ENCODE results near the gene TXNRD2.

TXNRD2 gene

DNA sequence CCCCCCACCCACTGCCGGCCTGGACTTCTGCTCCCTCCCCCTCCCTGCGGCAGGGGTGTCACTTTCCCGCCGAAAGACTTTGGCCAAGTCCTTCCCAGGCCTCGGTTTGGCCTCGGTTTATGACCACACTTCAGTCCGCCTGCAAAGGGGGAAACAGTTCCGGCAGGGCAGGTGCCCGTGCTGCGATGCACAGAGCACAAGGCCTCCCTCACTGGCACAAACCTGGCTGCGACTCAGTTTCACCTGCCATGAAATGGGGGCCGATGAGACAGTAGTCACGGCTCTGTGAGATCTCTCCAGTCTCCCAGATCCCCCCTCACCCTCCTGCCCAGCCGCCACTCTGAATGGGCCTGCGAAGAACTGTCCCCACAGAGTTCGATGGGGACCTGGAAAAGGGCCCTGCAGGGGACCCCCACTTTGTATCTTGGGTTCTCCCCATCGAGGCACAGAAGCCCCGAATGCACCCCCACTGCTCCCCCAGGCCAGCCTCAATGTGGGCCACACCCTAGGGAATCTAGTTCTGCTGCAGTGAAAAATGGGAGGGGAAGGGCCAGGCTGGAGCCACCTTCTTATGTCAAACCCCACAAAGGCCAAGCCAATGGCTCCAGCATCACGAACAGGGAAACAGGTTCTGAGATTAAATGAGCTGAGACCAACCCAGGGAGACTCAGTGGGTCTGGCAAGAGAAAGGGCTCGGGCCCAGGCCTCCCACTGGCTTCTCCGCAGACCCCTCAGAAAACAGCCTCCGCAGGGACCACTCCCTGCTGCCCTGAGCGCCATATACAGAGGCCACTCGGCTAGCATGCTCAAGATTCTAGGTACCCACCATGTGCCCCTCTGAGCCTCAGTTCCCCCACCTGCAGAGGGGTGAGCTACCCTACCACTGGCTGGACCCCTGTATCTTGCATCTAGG, 46.0 kb upstream of the TXNRD2 start:
- no peak for TF ChIP-seq SUZ12 (IDR thresholded peaks at IDR 0.05; ENCODE audit: extremely low read depth, insufficient read depth, insufficient read length)
- no peak for TF ChIP-seq ZNF274 (IDR thresholded peaks at IDR 0.05; ENCODE audit: low read depth, low read length)
- TF ChIP-seq YY1 (IDR thresholded peaks at IDR 0.05; ENCODE audit: insufficient read depth, insufficient read length) = no peak
- Histone ChIP-seq H3K9ac (ENCODE audit: insufficient read length, low read depth) (no peak overlapping the region), H3K4me1 (ENCODE audit: insufficient read depth, insufficient read length) (peaks cover 14% of the 10 kb centered on the region), H3K4me3 (ENCODE audit: insufficient read length, low read depth) (no peak overlapping the region), H3K27me3 (ENCODE audit: insufficient read depth, insufficient read length) (no peaks in the 10 kb centered on the region), H3K9me3 (ENCODE audit: insufficient read depth, low read length) (no peaks in the 10 kb centered on the region), H3K36me3 (ENCODE audit: insufficient read depth, insufficient read length, low read length) (no peaks in the 10 kb centered on the region)
- no peak for DNase-seq (ENCODE audit: low read depth, low spot score)

DNA sequence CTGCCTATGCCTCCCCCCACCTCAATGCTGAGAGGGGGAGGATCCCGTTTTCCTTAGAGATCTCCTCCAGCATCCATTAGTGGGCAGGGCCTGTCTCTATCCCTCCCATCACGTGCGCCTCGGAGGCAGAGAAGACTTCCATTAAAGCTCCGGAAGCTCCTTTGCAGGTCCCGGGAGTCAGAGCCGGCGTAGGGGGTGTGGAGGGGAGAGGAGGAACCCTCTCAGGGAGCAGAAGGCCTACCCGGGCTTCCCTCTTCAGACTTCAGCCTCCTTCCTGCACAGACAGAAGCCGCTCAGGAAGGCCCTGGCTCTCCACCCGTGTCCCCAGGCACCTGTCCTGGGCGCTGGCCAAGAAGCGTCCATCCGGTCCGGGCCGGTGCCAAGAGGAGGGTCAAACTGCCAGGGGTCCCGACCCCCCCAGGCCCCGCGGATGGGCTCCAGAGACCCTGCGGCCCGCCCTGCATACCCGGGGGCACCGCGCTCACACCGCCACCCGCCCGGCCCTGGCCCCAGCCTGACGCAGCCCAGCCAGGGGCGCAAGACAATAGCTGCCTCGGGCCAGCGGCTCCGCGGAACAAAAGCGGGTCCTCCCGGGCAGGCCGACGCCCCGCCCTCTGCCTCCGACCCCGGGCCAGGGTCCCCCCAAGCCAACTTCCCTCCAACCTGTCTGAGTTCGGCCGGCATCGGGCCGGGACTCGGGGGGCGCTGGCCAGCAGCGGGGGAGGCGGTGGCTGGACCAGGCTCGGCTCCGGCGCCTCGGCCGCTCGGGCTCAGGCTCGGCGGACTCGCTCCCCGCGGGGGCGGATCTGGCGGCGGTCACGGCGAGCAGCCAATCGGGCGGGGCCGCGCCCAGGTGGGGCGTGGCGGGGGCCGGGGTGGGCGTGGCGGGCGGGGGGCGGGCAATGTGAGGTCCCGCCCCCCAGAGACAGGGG, 45.1 kb upstream of the TXNRD2 start:
- DNase-seq (ENCODE audit: low read depth, low spot score) = peak; percentile 59
- Histone ChIP-seq H3K9me3 (ENCODE audit: insufficient read depth, low read length) (no peaks in the 10 kb centered on the region), H3K4me1 (ENCODE audit: insufficient read depth, insufficient read length) (peaks cover 7% of the 10 kb centered on the region), H3K27me3 (ENCODE audit: insufficient read depth, insufficient read length) (no peaks in the 10 kb centered on the region), H3K4me3 (ENCODE audit: insufficient read length, low read depth) (peak overlapping the region; percentile 78), H3K9ac (ENCODE audit: insufficient read length, low read depth) (peak overlapping the region; percentile 85), H3K36me3 (ENCODE audit: insufficient read depth, insufficient read length, low read length) (peaks cover 4% of the 10 kb centered on the region)
- TF ChIP-seq ZNF274 (IDR thresholded peaks at IDR 0.05; ENCODE audit: low read depth, low read length) = no peak
- no peak for TF ChIP-seq SUZ12 (IDR thresholded peaks at IDR 0.05; ENCODE audit: extremely low read depth, insufficient read depth, insufficient read length)
- TF ChIP-seq YY1 (IDR thresholded peaks at IDR 0.05; ENCODE audit: insufficient read depth, insufficient read length) = no peak

GRCh38 chr22:19986011-19986409, 44.4 kb upstream of the TXNRD2 start:
- TF ChIP-seq ZNF274 (IDR thresholded peaks at IDR 0.05; ENCODE audit: low read depth, low read length) = no peak
- no peak for TF ChIP-seq SUZ12 (IDR thresholded peaks at IDR 0.05; ENCODE audit: extremely low read depth, insufficient read depth, insufficient read length)
- TF ChIP-seq YY1 (IDR thresholded peaks at IDR 0.05; ENCODE audit: insufficient read depth, insufficient read length) = no peak
- Histone ChIP-seq H3K4me1 (ENCODE audit: insufficient read depth, insufficient read length) (peaks cover 6% of the 10 kb centered on the region), H3K4me3 (ENCODE audit: insufficient read length, low read depth) (peak overlapping the region; percentile 78), H3K36me3 (ENCODE audit: insufficient read depth, insufficient read length, low read length) (peaks cover 10% of the 10 kb centered on the region), H3K9me3 (ENCODE audit: insufficient read depth, low read length) (no peaks in the 10 kb centered on the region), H3K9ac (ENCODE audit: insufficient read length, low read depth) (peak overlapping the region; percentile 17), H3K27me3 (ENCODE audit: insufficient read depth, insufficient read length) (no peaks in the 10 kb centered on the region)
- DNase-seq (ENCODE audit: low read depth, low spot score) = no peak

DNA sequence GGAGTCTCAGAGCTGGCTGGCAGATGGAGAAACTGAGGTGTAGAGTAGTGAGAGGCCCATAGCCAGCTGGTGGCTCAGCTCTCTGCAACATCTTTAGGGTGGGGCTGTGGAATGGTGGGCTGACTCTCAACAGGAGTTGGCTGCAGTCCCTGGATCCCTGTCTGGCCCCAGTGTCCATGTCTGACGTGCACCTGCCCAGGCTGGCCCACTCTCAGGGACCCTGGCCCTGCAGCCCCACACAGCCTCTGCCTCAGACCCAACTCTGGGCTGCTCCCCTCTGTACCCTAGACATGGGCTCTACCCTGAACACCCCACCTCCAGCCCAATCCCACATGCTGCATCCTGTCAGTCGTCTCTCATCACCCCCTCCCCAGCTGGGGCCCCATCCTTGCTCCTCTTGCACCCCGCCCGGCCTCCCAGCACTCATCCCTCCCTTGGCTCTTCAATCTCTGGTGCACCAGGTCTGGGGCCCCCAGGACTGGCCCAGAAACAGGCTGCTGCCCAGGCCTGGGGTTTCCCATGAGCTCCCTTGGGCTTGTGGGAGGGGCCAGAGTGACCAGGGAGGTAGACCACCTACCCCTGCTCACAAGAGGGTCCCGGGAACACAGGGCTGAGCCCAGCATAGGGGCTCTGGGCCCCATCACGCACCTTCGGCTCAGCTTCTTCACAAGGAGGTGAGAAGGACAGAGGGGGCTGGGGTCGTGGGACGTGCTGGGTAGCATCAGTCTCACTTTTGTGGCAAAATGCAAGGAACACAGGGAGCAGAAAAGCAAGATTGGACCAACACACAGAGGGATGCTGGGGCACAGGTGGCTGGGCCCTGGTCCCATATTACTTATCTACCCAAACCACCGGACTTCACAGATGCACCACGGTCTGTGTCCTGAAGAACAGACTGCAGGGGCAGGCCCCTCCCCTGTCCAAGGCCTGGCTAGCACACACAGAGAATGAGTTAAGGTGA, 43.5 kb upstream of the TXNRD2 start:
- no peak overlapping the region for H3K9ac ChIP-seq (ENCODE audit: insufficient read length, low read depth)
- no peak overlapping the region for H3K4me3 ChIP-seq (ENCODE audit: insufficient read length, low read depth)
- H3K36me3 ChIP-seq (ENCODE audit: insufficient read depth, insufficient read length, low read length) = peaks cover 18% of the 10 kb centered on the region
- no peaks in the 10 kb centered on the region for H3K9me3 ChIP-seq (ENCODE audit: insufficient read depth, low read length)
- TF ChIP-seq YY1 (IDR thresholded peaks at IDR 0.05; ENCODE audit: insufficient read depth, insufficient read length) = no peak
- TF ChIP-seq SUZ12 (IDR thresholded peaks at IDR 0.05; ENCODE audit: extremely low read depth, insufficient read depth, insufficient read length) = no peak
- TF ChIP-seq ZNF274 (IDR thresholded peaks at IDR 0.05; ENCODE audit: low read depth, low read length) = no peak
- no peak for DNase-seq (ENCODE audit: low read depth, low spot score)
- H3K4me1 ChIP-seq (ENCODE audit: insufficient read depth, insufficient read length) = peaks cover 6% of the 10 kb centered on the region
- no peaks in the 10 kb centered on the region for H3K27me3 ChIP-seq (ENCODE audit: insufficient read depth, insufficient read length)

DNA sequence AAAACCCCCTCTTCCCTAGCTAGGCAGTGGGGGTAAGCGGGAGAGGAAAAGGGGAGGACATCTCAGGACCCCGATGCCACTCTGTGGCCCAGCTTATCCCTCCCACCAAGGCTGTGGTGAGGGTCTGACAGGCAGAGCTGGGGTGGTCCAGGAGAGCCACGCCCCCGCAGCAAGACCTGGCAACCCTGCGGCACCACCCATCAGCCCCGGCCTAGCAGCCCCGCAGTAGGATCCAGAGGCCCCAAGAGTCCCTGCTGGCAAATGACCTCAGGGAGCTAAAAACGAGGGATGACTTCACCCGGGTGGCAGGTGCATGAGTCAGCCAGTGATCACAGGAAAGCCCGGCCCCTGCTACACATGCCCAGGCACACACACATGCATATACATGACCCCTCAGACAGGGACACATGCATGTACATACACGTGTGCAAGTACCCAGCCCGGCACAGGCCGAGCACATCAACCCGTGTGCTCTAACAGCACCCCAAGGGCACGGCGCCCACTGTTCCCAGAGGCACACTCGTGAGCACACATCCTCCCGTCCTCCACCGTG, 42.7 kb upstream of the TXNRD2 start:
- no peak overlapping the region for H3K4me3 ChIP-seq (ENCODE audit: insufficient read length, low read depth)
- no peak for TF ChIP-seq SUZ12 (IDR thresholded peaks at IDR 0.05; ENCODE audit: extremely low read depth, insufficient read depth, insufficient read length)
- no peak for TF ChIP-seq YY1 (IDR thresholded peaks at IDR 0.05; ENCODE audit: insufficient read depth, insufficient read length)
- TF ChIP-seq ZNF274 (IDR thresholded peaks at IDR 0.05; ENCODE audit: low read depth, low read length) = no peak
- no peak for DNase-seq (ENCODE audit: low read depth, low spot score)
- H3K27me3 ChIP-seq (ENCODE audit: insufficient read depth, insufficient read length) = no peaks in the 10 kb centered on the region
- peaks cover 25% of the 10 kb centered on the region for H3K36me3 ChIP-seq (ENCODE audit: insufficient read depth, insufficient read length, low read length)
- peaks cover 6% of the 10 kb centered on the region for H3K4me1 ChIP-seq (ENCODE audit: insufficient read depth, insufficient read length)
- no peaks in the 10 kb centered on the region for H3K9me3 ChIP-seq (ENCODE audit: insufficient read depth, low read length)
- no peak overlapping the region for H3K9ac ChIP-seq (ENCODE audit: insufficient read length, low read depth)

GRCh38 chr22:19983741-19984140, 42.1 kb upstream of the TXNRD2 start:
- TF ChIP-seq ZNF274 (IDR thresholded peaks at IDR 0.05; ENCODE audit: low read depth, low read length) (no peak), YY1 (IDR thresholded peaks at IDR 0.05; ENCODE audit: insufficient read depth, insufficient read length) (no peak), SUZ12 (IDR thresholded peaks at IDR 0.05; ENCODE audit: extremely low read depth, insufficient read depth, insufficient read length) (no peak)
- Histone ChIP-seq H3K4me1 (ENCODE audit: insufficient read depth, insufficient read length) (peaks cover 6% of the 10 kb centered on the region), H3K36me3 (ENCODE audit: insufficient read depth, insufficient read length, low read length) (peaks cover 31% of the 10 kb centered on the region), H3K4me3 (ENCODE audit: insufficient read length, low read depth) (no peak overlapping the region), H3K9me3 (ENCODE audit: insufficient read depth, low read length) (no peaks in the 10 kb centered on the region), H3K27me3 (ENCODE audit: insufficient read depth, insufficient read length) (no peaks in the 10 kb centered on the region), H3K9ac (ENCODE audit: insufficient read length, low read depth) (no peak overlapping the region)
- DNase-seq (ENCODE audit: low read depth, low spot score) = no peak

All from NT2/D1 (cell line).